Calu3 (cell line): ENCODE results near the gene PAX7. TPM values are rescaled to one million over a fixed set of nuclear protein-coding genes. Genes with fewer than 3 reads are reported as not detected.

Source experiments
- BruUV-seq: library from RNA; stranded (reverse); fragments of 400-500 nt; replicated peaks from 2 replicates; lab custom pipeline; 2021; lab: Mats Ljungman, UMichigan
- CTCF ChIA-PET: fragments of 300-600 bp; sonication (Branson Sonifier 250); formaldehyde crosslinking; loops from one replicate; lab custom pipeline; 2022; ENCODE audit warnings: antibody characterized with exemption; lab: Charles Lee
- DNase-seq: peaks from one replicate; pipeline ENCODE4 v3.0.0; 2022
- H3K27ac Mint-ChIP-seq: one replicate; pipeline ENCODE4 v1.8.0; 2022; ENCODE audit warnings: mixed read lengths; ENCODE audit not compliant: unreplicated experiment
- H3K27me3 Mint-ChIP-seq: one replicate; pipeline ENCODE4 v1.8.0; 2022; ENCODE audit warnings: mixed read lengths; ENCODE audit not compliant: unreplicated experiment
- H3K36me3 Mint-ChIP-seq: one replicate; pipeline ENCODE4 v1.8.0; 2022; ENCODE audit warnings: mild to moderate bottlenecking, moderate library complexity, mixed read lengths; ENCODE audit not compliant: insufficient read depth, unreplicated experiment
- H3K4me1 Mint-ChIP-seq: one replicate; pipeline ENCODE4 v1.8.0; 2022; ENCODE audit warnings: mild to moderate bottlenecking, low read depth, mixed read lengths; ENCODE audit not compliant: unreplicated experiment
- H3K4me3 Mint-ChIP-seq: one replicate; pipeline ENCODE4 v1.8.0; 2022; ENCODE audit warnings: mild to moderate bottlenecking, low read depth, moderate library complexity, mixed read lengths; ENCODE audit not compliant: unreplicated experiment
- H3K9me3 Mint-ChIP-seq: one replicate; pipeline ENCODE4 v1.8.0; 2022; ENCODE audit warnings: low read depth, mixed read lengths; ENCODE audit not compliant: unreplicated experiment
- CTCF ChIP-seq: fragments of 200-600 bp; IDR thresholded peaks from one replicate; pipeline ENCODE4 v1.8.0; 2022; ENCODE audit warnings: antibody characterized with exemption; ENCODE audit not compliant: unreplicated experiment
- intact Hi-C: fragments of 100-400 bp; cut with micrococcal nuclease; formaldehyde crosslinking; loops from one replicate; pipeline ENCODE4 v1.10.0; 2022; ENCODE audit not compliant: unreplicated experiment
- total RNA-seq: library from RNA; stranded (reverse); gene quantifications from 2 replicates; pipeline ENCODE4 v1.2.3, GENCODE V29; 2022

The PAX7 gene
- total RNA-seq, 1 experiment from 2014 or later = not detected

DNA sequence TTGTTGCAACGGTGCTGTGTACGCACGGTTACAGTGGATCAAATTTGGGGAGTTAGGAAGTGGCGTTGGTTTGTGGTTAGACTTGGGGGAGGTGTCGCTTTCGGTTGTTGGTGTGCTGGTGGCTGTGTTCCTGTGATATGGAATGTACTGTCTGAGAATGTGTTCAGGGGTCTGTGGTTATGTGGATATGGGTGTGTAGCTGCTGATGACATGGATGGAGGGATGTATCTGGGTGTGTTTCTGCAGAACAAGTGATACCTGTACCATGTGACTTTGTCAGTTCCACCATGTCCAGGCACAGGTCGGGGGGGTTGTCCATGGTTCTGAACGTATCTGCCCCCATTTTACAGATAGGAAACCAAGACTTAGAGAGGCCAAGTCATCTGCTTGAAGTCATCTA is 22.7 kb downstream of the PAX7 start:
- Mint-ChIP-seq H3K4me1 (no peaks in the 10 kb centered on the region), H3K9me3 (no peaks in the 10 kb centered on the region), H3K4me3 (no peak overlapping the region), H3K27ac (no peak overlapping the region), H3K27me3 (peaks cover 68% of the 10 kb centered on the region), H3K36me3 (no peaks in the 10 kb centered on the region)
- CTCF ChIA-PET = no interaction called here
- intact Hi-C loops = no loop called here
- TF ChIP-seq CTCF = no peak
- BruUV-seq = no TSS peak
- no peak for DNase-seq

- intact Hi-C loops = no loop called here
- Mint-ChIP-seq H3K9me3 (no peaks in the 10 kb centered on the region), H3K4me1 (no peaks in the 10 kb centered on the region), H3K36me3 (no peaks in the 10 kb centered on the region), H3K27ac (no peak overlapping the region), H3K27me3 (peaks cover 62% of the 10 kb centered on the region), H3K4me3 (no peak overlapping the region)
- no peak for TF ChIP-seq CTCF
- CTCF ChIA-PET = no interaction called here
- no peak for DNase-seq
- no TSS peak for BruUV-seq
Measured at GRCh38 chr1:18653916-18654315, 23.3 kb downstream of the PAX7 start.

DNA sequence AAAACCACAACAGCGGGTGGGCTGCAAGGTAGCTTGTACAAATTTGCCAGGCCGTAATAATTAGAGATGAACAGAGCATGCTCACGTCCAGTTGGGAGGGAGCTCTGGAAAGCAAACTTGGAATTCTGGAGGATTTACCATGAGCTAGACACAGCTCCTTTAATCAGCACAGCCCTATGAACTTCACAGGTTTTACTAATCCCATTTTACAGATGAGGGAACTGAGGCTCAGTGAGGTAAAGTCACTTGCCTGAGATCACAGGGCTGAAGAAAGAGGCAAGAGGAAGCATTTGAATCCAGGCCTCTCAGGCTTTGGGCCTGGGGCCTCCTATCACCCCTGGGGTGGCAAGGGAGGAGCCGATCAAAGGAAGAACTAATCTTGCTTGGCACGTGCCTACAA is 24.0 kb downstream of the PAX7 start:
- no peak overlapping the region for H3K4me3 Mint-ChIP-seq
- intact Hi-C loops = no loop called here
- no TSS peak for BruUV-seq
- no peak for DNase-seq
- H3K9me3 Mint-ChIP-seq = no peaks in the 10 kb centered on the region
- H3K27ac Mint-ChIP-seq = no peak overlapping the region
- no peaks in the 10 kb centered on the region for H3K36me3 Mint-ChIP-seq
- no peaks in the 10 kb centered on the region for H3K4me1 Mint-ChIP-seq
- no peak for TF ChIP-seq CTCF
- CTCF ChIA-PET = no interaction called here
- H3K27me3 Mint-ChIP-seq = peaks cover 56% of the 10 kb centered on the region

- Mint-ChIP-seq H3K27me3 (peaks cover 26% of the 10 kb centered on the region), H3K4me1 (no peaks in the 10 kb centered on the region), H3K4me3 (no peak overlapping the region), H3K27ac (no peak overlapping the region), H3K36me3 (no peaks in the 10 kb centered on the region), H3K9me3 (no peaks in the 10 kb centered on the region)
- TF ChIP-seq CTCF = no peak
- DNase-seq = no peak
- intact Hi-C loops = no loop called here
- CTCF ChIA-PET = no interaction called here
- BruUV-seq = no TSS peak
Measured at GRCh38 chr1:18657506-18658201, 27.0 kb downstream of the PAX7 start.
